Left lobe of liver (tissue), 1 donor: ENCODE data around the gene GTF2H1. TPM values are rescaled to one million over a fixed set of nuclear protein-coding genes. Genes with fewer than 3 reads are reported as not detected.

ENCODE experiments used
- total RNA-seq: library from RNA; stranded (reverse); gene quantifications from one replicate; pipeline ENCODE4 v1.2.1, GENCODE V29; 2021
- donor health status: DM: no; HTN: yes; CAD: no.

Gene GTF2H1
- total RNA-seq, 1 donor from 2014 or later, result 11.3 TPM

Other genes starting within 250 kb of the GTF2H1 start
- gene SAAL1, start 216.5 kb upstream of the GTF2H1 start, total RNA-seq, result 3.7 TPM
- not detected for gene MRGPRX3, start 190.0 kb upstream of the GTF2H1 start, total RNA-seq
- gene MRGPRX4, start 149.7 kb upstream of the GTF2H1 start, total RNA-seq, result not detected
- 738 TPM for gene SAA4, start 85.8 kb upstream of the GTF2H1 start, total RNA-seq
- gene SAA2, start 73.9 kb upstream of the GTF2H1 start, total RNA-seq, result 26,068 TPM
- 34,062 TPM for gene SAA1, start 56.3 kb upstream of the GTF2H1 start, total RNA-seq
- gene HPS5, start 427 bp upstream of the GTF2H1 start, total RNA-seq, result 37.4 TPM
- gene LDHA, start 72.0 kb downstream of the GTF2H1 start, total RNA-seq, result 450 TPM
- gene LDHC, start 89.8 kb downstream of the GTF2H1 start, total RNA-seq, result not detected
- gene LDHAL6A, start 133.3 kb downstream of the GTF2H1 start, total RNA-seq, result not detected
- 16.8 TPM for gene TSG101, start 204.4 kb downstream of the GTF2H1 start, total RNA-seq